GM21381 (cell line): ENCODE data around the gene FCRL1.

Source experiments
- ATAC-seq: cut with Tn5 transposase; IDR thresholded peaks from one replicate; pipeline ENCODE4 v1.9.1; 2021; ENCODE audit warnings: mild to moderate bottlenecking, moderate library complexity; ENCODE audit not compliant: unreplicated experiment

Gene FCRL1, protein sequence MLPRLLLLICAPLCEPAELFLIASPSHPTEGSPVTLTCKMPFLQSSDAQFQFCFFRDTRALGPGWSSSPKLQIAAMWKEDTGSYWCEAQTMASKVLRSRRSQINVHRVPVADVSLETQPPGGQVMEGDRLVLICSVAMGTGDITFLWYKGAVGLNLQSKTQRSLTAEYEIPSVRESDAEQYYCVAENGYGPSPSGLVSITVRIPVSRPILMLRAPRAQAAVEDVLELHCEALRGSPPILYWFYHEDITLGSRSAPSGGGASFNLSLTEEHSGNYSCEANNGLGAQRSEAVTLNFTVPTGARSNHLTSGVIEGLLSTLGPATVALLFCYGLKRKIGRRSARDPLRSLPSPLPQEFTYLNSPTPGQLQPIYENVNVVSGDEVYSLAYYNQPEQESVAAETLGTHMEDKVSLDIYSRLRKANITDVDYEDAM

DNA sequence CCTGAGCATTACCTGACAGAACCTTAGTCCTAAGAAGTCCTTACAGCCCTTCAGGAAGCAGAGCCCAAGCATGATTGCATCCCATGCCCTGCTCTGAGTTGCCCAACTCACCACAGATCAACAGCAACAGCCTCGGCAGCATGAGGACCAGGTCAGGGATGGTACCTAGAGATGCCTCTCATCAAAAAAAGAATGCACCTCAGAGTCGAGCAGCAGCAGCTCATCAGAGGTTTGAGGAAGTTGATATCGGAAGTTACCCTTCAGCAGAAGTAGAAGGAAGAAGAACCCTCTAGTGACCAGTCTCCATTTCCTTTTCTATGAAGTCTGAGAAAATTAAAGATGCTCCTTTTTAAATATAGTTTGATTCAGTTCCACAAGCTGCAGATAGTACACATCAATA lies at the start of gene FCRL1:
FCRL1 (minus strand) TSS at position 225 of the 400 bp plus-strand sequence; CDS start at position 142, 83 bp downstream.
- ATAC-seq, result no peak

DNA sequence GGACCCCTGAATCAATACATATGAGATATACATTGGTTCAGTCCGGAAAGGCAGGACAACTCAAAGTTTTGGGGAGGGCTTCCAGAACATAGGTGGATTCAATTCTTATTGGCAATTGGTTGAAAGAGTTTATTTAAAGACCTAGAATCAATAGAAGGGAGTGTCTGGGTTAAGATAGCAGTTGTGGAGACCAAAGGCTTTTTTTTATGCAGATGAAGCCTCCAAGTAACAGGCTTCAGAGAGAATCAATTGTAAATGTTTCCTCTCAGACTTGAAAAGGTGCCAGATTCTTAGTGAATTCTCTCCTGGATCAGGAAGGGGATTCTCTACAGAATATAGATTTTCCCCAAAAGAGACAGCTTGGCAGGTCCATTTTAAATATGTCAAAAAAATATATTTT lies 48.7 kb upstream of the FCRL1 start:
- ATAC-seq, result no peak

DNA sequence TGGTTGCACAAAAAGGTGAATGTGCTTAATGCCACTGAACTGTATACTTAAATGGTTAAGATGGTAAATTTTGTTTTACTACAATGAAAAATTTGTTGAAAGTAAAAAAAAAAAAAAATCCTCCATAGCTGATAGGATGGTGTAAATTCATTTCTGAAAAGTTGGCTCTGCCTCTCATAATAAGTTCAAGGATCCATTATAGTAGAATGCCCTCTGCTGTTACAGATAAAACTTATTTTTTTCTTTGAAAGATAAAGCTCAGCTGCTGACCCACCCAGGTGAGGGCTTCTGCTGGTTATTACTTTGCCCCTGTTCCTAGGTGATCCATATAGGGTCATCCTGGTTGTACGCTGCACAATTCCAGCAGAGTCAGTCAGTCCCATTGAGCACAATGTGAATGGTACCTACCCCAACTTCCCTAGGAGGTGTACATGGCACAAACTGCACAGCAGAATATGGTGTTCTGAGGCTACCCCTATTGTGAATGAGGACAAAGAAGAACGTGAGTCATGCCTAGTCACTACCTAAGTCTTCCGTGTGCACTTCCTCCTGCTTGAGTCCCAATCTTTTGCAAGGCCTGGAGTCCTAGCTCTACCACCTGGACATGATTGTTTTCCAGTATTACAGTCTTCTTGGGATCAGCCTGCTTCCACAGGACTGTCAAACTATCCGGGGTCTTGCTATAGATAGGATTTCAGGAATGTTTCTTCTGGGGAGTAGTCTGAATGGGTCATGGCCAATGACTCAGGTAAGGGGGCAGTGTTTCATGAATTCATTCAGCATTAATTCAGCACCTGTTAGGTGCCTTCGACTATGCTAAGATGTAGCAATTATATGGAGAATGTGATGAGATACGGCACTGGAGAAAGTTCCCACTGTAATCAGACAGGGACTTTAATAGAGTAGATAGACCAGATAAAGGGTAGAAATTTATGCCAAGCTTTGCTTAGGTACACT lies 42.5 kb upstream of the FCRL1 start:
- no peak for ATAC-seq

DNA sequence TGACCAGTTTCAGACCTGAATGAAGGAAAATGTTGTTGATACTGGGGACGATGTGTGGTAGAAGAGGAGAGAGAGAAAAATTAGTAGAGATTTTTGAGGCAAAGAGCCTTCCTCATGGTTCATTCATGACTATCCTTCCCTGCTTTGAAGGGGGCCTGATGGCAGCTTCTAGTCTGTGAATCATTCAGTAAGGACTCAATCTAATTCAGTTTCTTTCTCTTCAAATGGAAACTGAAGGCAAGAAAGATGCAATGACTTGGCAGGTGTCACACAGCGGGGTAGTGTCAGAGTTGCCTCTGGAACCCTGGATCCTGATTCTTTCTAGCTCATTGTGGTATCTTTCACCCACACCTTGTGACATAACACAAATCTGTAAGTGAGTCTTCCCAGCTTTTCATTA lies 36.6 kb upstream of the FCRL1 start:
- peak; percentile 51 for ATAC-seq

DNA sequence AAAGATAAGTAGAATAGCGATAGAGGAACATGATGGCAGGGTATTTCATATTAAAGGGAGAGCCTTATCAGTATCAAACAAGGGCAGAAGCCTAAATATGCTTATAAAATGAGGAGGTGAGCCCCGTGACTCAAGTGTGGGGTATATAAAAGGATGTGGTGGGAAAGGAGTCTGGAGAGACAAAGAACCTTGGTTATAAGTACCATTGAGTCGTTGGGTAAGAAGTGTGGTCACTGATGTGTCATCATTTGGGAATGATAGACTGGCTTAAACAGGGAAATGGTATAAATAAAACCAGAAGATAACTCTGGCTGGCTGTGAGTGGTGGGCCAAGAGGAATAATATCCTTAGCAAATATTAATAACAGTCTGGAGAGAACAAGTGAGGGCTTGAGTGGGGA lies 32.6 kb upstream of the FCRL1 start:
- ATAC-seq, result no peak

DNA sequence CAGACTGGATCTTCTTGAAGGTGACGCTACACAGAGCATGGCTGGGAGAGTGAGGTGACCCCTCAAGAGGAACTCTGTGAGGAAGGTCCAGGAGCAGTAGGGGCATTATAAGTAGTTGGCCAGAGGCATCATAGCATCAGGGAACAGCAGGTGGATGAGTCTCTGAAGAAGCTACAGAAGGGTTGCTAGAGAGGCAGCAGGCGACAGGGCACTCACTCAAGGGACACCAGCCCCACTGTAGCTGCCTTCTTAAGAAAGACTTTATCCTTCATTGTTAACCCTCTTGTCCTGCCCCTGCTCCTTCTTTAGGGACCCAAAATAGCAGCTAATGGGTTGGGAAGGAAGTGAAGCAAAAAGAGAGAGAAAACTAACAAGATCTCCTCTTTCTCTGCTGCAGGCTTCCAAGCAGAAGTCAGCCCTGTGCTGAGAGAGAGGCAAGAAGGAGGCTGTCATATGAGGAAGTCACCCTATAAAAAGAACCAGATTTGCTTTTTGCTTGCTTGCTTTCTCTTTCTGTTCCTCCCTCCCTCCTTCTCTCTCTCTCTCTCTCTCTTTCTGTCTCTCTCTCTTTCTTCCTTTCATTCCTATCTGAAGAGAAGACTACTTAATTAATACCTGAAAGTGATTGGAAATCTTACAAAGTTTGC lies 29.4 kb upstream of the FCRL1 start:
- peak; percentile 69 for ATAC-seq

DNA sequence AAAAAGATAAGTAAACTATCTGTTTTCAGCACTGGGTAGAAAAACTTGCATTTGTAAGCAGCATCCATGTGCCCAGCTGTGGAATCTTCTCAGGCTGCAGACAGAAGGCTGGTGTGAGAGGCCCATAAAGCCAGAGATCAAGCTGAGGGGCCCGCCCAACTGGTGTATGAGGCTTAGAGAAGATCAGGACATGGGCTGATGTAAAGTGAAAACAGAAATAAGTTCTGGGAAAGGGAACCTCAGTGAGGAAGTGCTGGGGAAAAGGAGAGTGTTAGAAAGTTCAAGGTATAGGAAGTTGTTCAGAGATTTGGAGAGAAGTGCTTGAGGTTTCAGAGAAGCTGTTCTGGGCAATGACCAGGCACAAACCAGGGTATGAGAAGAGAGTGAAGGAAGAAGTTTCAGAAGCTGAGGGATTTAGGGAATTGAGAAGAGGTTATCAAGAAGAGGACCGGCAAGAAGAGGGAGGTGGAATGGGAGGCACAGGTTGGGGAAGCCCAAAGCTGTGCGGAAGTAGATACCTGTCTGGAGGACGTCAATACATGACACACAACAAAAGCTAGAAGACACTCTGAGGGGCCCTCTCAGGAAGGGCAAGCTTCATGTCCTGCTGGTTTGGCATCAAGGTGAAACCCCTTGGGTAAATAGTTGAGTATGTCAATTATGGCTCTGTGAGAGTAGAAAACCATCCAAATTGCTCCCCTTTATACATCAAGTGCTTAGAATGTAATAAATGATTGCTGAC lies 24.3 kb upstream of the FCRL1 start:
- no peak for ATAC-seq

DNA sequence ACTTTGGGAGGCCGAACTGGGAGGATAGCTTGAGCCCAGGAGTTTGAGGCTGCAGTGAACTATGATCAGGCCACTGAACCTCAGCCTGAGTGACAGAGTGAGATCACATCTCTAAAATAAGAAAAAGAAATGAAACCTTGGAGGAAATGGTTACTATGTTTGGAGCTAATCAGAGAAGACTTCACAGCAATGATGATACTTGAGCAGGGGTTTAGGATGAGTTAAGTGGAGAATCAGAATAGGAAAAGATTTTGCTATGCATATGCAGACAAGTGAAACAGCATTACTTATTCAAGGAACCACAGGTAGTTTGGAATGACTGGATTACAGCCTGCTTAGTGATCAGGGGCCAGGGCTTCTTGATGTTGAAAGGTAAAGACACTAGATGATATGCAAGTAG lies 23.0 kb upstream of the FCRL1 start:
- no peak for ATAC-seq

DNA sequence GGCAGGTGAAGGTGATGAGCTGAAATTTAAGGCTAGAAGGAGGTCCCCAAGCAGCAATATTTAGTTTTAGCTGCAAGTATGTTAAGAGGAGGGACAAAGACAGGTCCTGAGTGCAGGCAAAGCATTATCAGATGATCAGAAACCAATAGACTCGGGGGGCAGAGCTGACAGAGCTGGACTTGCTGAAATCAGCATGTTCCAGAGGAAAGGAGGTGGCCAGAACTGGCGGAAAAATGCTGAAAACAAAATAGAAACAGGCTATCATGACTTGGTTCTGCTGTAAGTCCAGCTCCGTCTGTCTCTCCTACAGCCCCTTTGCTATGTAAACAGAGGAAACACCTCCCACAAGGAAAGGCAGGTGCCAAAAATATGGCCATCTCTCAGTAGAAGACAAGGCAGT lies 21.8 kb upstream of the FCRL1 start, which contains the start of gene CD5L:
CD5L (minus strand) TSS at position 101 of the 400 bp plus-strand sequence. CDS start 107 bp downstream, outside the sequence.
- no peak for ATAC-seq

DNA sequence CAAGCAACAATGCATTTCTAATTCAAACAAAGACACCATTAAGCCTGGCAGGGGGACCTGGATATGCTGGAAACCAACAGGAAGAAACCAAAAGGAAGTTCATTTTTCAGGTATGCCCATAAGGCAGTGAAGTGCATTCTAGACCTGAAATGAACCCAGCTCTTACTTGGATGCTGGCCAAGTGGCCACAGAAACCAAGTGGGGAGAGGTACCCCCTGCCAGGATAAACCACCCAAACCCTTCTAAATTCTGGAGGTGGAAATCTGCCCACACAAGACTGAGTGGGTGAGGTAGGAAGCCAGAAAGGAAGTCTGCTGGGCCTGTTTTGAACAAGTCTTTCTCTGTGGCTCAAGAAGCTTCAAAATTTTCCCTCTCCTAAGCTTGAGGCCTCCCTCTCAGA lies 19.0 kb upstream of the FCRL1 start:
- no peak for ATAC-seq

DNA sequence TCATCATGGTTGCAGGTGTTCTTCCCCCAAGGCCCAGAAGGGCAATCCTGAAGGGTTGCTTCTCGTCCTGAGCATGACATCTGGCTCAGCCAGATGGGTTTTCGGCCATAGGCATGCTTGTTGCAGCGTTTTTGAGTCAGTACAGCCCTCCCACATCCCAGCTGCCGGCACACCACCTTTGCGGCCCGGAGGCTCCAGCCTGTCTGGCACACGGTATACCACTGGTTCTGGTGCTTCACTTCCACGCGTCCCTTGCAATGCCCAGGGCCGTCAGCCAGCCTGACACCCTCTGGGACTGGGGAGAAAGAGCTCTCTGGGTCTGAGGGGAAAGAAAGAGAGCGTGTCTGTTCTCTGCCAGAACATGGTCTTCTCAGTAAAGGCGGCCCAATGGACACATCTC lies 14.5 kb upstream of the FCRL1 start:
- no peak for ATAC-seq

DNA sequence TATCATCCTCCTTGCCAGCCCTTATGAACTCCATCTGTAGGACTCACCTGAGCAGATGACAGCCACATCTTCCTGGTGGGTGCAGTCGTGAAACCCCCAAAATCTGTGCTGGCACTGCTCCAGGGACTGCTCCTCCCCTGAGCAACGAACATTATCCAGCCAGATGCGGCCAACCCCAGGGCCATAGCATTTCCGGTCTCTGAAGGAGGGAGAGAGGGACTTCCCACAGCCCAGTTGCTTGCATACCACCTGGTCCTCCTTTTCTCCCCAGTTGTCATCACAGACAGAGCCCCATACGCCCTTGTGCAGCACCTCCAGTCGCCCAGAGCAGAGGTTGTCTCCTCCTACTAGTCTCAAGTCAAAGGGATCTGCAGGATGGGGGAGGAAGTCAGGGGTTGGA lies 13.2 kb upstream of the FCRL1 start:
- no peak for ATAC-seq

DNA sequence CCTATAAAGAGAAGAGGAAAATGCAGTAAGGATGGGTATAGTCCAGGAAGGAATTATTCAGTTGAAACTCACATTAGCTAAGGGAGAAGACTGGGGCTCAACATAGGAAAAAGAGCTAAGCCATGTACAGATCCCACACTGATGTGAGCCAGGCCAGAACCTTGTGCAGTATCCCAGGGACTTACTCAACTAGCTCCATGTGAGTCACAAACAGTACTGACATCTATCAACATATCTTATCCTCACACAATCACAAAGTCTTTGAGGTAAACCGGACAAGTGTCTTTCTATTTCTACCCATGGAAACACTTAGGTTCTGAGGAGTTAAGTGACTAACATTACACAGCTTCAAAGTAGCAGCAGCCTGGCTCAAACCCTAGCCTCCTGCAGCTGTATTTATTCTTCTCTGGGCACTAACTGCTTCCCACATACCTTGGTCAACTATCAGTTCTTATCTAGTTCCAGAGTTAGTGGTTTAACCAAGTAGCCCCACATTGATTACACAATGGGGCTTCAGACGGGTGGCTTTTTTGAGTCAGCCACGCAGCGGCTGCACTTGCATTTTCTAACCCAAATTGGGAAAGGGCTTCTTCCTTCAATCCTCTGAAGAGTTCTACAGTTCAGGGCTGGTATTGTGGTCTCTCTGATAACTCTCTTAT lies 12.2 kb upstream of the FCRL1 start:
- no peak for ATAC-seq

DNA sequence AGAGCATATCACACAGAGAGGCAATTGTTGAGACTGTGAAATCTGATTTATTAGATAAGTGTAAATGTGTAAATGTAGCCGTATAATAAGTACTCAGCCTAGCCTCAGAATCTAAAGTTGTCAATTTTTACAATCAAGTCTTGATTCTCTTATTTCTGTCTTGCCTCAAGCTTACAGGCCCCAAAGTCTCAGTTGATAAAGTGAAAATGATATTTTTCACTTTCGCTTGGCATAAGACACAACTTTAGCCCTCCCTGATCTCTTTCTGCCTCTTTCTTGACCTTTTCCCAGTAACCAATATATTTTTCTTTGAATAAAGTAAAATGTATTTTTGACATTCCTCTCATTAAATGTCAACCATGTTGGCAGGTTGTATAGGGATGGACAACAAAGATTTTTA lies 11.0 kb upstream of the FCRL1 start:
- ATAC-seq, result no peak

DNA sequence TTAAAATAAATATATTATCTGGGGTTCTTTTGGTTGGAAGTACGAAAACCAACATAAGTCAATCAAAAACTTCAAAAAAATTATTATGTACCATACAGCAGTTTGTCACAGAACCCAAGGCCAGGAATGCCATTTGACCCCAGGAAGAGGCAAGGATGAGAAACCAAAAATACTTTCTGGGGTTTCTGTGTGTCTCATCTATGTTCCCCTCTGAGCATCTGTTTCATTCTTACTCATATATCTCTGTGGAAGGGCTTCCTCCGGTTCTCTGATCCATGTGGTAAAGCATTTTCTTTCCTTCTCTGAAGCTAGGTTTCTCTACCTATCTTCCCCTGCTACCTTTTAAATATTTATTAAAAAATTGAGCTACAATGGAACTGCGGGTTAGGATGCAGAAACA lies 9.8 kb upstream of the FCRL1 start:
- ATAC-seq, result no peak

DNA sequence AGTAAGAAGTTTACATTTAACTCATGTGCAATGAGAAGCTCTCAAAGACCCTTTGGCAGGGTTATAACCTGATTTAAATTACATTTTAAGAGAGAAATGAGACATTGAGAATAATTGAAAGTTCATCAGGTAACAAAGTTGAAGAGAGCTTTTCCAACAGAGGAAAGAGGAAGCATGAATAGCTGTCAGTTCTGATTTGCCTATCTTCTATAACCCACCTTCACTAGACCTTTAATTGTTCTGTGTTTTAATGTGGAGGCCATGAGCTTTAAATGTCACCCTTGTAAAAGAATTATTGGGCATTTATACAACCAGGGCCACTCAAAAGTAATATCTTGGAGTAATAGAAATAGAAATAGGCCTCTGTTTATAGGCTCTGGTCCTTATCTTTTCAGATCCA lies 9.3 kb upstream of the FCRL1 start:
- ATAC-seq, result no peak

DNA sequence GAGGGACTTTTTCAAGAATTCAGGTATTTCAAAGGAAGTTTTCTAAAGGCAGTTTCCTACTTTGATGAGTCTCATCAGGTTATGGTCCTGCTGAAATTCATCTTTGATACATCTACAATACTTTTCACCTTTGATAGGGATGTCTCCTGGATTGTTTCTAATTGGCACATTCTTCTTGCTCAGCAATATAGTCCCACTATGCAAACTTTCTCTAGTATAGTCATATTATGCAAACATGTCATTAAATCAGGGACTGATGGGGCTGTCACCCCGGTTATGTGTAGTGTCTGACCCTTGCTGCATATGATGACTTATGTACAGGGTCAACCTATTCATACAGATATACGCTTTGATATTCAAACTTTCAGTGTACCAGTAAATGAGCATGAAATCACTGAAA lies 379 bp upstream of the FCRL1 start:
- no peak for ATAC-seq

DNA sequence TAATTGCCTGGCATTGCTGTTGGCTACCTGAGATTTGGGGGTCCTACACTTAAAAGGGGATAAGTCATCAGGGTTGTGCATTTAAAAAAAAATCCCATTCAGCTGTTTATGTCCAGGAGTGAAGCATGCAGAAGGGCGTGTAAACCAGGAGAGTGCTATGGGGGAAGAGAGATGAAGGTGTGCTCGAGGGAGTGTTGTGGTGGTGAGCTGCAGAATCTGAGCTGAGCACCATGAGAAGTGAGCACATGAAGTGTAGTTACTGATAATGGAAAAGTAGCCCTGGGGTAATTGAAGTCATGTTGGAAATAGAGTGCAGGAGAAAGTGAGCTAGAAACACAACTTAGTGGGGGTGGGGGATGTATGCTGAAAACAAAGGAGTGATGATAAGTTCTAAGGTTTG lies 705 bp downstream of the FCRL1 start:
- ATAC-seq, result no peak

DNA sequence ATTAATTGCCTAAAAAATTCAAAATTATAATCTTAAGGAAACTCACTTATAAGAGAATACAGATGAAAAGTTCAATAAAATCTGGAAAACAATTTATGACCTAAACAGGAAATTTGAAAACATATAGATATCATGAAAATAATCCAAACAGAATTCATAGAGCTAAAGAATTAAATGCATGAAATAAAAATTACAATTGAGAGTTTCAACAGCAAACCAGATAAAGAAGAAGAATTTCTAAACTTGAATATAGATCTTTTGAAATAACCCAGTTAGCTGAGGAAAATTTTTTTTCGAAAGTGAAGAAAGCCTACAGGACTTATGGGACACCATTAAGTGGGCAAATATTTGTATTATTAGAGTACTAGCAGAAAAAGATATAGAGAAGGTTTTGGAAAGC lies 6.7 kb downstream of the FCRL1 start:
- ATAC-seq, result no peak
